GM18867 (cell line): ENCODE results near the gene YAP1.
A peak's percentile ranks its signal among the peaks of the same experiment; 100 is the strongest.
"Not testable (repeated sequence)": the region's sequence is repeated elsewhere in the genome, so short reads cannot be mapped to it uniquely, and the experiment has no call there.

Experiments
- ATAC-seq: cut with Tn5 transposase; IDR thresholded peaks from one replicate; pipeline ENCODE4 v1.9.1; 2021; ENCODE audit warnings: mild to moderate bottlenecking, moderate library complexity; ENCODE audit not compliant: unreplicated experiment

The YAP1 gene

DNA sequence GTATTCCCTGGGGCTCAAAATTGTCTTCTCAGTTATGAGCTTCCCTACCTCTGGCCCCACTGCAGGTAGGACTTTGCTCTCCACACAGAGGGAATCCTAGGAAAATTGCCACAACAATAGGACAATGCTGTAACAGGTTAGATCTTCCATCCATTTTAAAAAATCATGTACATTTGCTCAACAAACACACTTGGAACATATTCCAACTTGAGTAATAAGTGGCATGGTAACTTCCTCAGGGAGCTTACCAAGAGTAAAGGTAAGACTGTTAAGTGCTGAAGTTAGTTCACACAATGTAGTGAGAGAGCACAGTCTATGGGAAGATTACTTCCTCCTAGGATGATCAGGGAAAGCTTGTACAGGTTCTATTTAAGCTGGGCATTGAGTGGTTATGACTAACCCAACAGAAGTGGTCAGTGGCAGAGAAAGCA lies 128.2 kb downstream of the YAP1 start:
- ATAC-seq, result no peak

GRCh38 chr11:102239448-102239847 lies 129.2 kb downstream of the YAP1 start:
- no peak for ATAC-seq

DNA sequence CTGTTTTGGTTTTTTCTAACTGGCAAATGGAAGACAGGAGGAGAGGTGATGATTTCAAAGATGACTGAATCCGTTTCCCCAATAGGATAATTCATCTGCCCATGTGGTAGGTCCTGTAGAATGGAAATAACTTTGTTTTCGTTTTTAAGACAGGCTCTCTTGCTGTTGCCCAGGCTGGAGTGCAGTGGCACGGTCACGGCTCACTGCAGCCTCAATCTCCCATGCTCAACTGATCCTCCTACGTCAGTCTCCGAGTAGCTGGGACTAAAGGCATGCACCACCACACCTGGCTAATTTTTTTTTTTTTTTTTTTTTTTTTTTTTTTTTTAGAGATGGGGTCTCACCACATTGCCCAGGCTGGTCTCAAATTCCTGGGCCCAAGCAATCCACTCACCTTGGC lies 129.7 kb downstream of the YAP1 start:
- no peak for ATAC-seq

- peak; percentile 57 for ATAC-seq
Measured at GRCh38 chr11:102240502-102240901, 130.3 kb downstream of the YAP1 start.

DNA sequence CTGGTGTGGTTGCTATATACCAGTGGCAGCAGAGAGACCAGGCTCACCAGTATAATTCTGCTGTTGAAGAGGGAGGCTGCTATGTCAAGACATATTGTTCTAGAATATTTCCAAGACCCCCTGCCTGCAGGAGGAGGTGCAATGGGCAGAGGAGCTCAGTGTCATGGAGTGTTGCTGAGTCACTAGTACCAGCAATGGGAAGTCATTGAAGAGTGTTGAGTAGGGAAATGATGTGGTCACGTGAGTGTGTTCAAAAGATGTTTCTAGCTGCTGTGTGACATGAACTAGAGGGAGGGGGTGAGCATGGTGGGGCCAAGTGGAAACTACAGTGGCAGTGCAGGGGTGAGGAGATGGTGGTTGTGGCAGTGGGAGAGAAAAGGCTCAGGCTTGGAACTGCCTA lies 130.8 kb downstream of the YAP1 start:
- ATAC-seq, result peak; percentile 39

- no peak for ATAC-seq
Measured at GRCh38 chr11:102243399-102243884, 133.2 kb downstream of the YAP1 start.

- ATAC-seq, result no peak
Measured at GRCh38 chr11:102244681-102245409, 134.6 kb downstream of the YAP1 start.

DNA sequence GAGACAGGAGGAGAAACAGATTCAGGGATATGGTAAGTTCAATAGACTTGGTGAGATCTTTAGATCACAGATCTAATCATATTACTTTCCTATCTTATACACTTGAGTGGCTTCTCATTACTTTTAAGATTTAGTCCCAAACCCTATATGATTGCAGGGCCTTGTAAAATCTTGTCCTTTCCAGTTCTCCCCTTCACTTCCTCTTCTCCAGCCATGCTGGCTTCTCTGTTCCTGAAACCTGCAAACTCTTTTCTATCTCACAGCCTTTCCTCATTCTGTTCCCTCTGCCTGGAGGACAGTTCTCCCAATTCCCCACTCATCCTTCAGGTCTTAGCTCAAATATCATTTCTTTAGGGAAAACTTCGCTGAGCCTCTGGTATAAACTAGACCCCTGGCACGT lies 141.2 kb downstream of the YAP1 start:
- no peak for ATAC-seq

- ATAC-seq, result no peak
Measured at GRCh38 chr11:102252339-102252891, 142.2 kb downstream of the YAP1 start.

GRCh38 chr11:102253020-102253715 lies 142.9 kb downstream of the YAP1 start:
- ATAC-seq, result no peak

DNA sequence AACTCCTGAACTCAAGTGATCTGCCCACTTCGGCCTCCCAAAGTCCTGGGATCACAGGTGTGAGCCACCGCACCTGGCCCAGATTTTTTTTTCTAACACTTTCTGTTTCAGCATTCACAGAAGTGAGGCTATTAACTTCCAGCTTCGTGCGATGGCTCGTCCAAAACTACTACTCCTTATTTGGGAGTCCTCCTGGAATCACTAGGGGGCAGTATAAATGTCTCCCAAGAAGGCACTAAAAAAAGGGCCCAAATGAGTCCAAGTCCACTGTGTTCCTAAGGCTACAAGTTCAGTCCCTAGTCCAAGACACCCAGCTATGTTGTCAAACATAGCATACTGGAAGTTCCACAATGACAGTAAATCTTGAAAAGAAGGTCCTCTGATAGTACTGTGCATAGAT lies 143.8 kb downstream of the YAP1 start:
- ATAC-seq, result no peak

GRCh38 chr11:102256251-102256650 lies 146.0 kb downstream of the YAP1 start:
- no peak for ATAC-seq

GRCh38 chr11:102260241-102260640 lies 150.0 kb downstream of the YAP1 start:
- no peak for ATAC-seq

- ATAC-seq, result no peak
Measured at GRCh38 chr11:102263379-102264003, 153.2 kb downstream of the YAP1 start.

GRCh38 chr11:102264704-102265103 lies 154.5 kb downstream of the YAP1 start:
- not testable (repeated sequence) for ATAC-seq

DNA sequence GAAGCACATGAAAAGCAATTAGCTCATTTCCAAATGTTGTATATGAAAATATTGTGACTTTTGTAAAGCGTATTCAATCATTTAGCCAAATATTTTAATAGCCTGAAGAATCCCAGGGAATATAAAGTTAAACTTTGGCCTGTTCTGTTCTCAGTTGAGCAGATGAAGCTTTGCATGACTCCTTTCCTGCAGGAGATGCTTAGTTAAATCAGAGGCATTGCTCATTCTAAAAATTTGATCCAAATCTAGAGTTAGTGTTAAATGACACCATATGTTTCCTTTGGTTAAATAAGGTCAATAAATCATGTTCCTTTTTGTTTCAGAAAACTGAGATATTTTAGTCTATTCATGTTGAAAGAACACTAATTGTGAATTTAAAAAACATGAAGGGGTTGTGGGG lies 155.9 kb downstream of the YAP1 start:
- no peak for ATAC-seq

DNA sequence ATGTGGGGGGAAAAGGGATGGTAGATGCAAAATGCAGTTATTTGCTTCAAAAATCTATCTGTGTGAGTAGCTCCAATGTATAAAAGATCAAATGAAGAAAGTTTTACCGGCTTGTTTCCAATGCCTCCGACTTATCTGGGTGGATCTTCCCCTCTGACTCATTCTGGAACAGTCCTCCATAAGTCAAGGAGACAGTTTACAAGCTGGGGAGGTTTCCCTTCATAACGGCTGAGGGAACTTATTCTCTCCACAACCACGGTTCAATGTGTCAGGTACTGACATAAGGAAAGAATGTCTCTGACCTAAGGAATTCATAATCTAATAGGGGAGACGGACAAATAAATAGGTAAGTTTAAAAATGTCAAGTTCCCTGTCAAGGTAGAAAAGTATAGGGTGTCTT lies 157.4 kb downstream of the YAP1 start:
- ATAC-seq, result no peak

DNA sequence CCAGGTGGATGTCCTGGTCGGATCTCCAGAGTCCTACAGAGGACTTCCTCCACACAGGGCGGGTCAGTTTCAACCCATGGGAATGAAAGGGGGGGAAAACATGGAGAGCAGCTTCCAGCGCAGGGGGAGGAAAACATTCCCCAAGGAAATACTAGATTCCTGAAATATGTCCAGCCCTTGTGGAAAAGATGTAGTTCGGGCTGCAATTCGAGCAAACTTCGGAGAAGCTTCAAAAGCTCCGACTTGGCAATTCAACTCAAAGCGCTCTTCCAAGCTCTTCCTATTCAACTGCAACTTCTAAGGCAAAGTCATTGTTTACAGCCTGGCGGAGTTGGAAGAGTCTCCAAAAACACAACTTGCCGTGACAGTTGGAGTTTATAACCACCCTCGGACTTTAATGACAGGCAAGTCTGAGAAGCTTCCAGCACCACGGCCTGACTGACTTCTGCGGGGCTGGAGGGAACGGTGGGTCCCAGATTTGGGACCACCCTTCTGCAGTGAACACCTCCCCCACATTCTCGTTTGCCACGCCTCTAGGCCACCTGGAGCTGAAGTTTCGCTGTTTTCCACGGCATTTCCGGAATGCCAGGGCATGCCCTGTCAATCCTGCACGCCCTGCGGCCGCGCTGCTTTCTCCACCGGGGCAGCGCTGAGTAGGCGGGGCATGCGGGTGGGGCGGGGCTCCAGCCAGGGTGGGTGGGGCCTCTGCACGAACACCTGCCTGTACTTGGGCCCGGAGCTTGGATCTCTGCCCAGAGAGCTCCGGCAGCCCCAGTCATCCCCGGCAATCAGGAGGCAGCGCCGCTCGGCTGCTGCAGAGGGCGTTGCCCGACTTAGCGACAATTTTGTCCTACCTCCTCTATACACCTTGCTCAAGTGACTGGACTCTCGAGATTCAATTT lies 158.1 kb downstream of the YAP1 start:
- ATAC-seq, result peak; percentile 99

DNA sequence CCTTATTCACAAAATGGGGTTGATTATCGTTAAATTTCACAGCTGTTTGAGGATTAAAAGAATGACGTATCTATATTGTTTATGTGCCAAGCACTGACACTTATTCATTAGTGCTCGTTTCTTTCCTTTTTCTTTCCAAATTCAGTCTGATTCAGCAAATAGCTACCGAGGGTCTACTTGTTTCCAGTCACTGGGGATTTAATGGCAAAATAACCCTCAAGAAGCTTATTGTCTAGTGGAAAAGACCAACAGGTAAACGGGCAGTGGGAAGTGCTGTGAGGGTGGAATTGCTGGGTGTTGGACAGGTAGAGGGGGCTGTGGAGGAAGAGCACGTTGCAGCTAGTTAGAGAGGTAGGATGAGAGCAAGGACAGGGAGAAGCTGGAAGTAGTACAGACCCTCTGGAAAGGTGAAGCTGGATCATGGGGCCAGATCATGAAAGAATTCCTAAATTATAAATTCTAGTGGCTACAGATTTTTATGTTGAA lies 158.8 kb downstream of the YAP1 start:
- no peak for ATAC-seq

DNA sequence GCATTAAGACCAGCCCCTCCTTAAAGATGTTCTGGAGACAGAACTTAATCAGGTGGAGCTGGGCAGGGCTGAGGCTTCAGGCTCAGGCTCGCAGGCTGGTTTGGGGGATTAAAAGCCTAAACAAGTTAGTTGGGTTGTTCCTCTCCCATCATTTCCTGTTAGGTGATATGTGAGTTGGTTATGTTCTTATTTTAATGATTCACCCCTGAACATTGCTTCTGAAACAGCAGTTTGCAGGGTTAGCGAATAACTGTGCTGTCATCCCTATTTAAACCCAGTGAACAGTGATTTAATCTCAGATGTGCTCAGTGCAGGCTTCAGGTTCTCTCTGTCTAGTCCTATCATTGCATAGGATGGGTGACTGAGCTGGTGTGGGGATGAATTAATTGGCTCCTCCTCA lies 159.7 kb downstream of the YAP1 start:
- ATAC-seq, result no peak
